H7 (cell line): ENCODE measurements around the gene PIK3CB. TPM values are rescaled to one million over a fixed set of nuclear protein-coding genes. Genes with fewer than 3 reads are reported as not detected.
"Not testable (repeated sequence)": the region's sequence is repeated elsewhere in the genome, so short reads cannot be mapped to it uniquely, and the experiment has no call there.

Source experiments
- DNase-seq: peaks from one replicate; pipeline ENCODE4 v3.0.0; 2012
- H3K27me3 ChIP-seq: 2 replicates; pipeline ENCODE4 v1.6.0; 2011; ENCODE audit warnings: mild to moderate bottlenecking, low read length; ENCODE audit not compliant: control insufficient read depth, insufficient read depth
- H3K36me3 ChIP-seq: replicated peaks from 2 replicates; pipeline ENCODE4 v1.5.1; 2011; ENCODE audit warnings: low read length; ENCODE audit not compliant: control insufficient read depth, insufficient read depth
- H3K4me3 ChIP-seq: 2 replicates; pipeline ENCODE4 v1.5.1; 2011; ENCODE audit warnings: low read depth, mild to moderate bottlenecking, control low read depth, low read length, moderate library complexity; ENCODE audit not compliant: insufficient read depth
- total RNA-seq: library from RNA; depleted of rRNA; stranded (reverse); fragments of >200 nt; shearing (Covaris generic); gene quantifications from 2 replicates; pipeline ENCODE4 v1.2.3, GENCODE V29; 2014; rRNA removed

PIK3CB gene
- total RNA-seq, 1 experiment from 2014 or later = 19.0 TPM

GRCh38 chr3:138642226-138642926 is 192.4 kb downstream of the PIK3CB start:
- no peaks in the 10 kb centered on the region for H3K36me3 ChIP-seq
- no peaks in the 10 kb centered on the region for H3K27me3 ChIP-seq
- no peak for DNase-seq
- no peak overlapping the region for H3K4me3 ChIP-seq

- no peaks in the 10 kb centered on the region for H3K36me3 ChIP-seq
- no peak for DNase-seq
- H3K4me3 ChIP-seq = no peak overlapping the region
- no peaks in the 10 kb centered on the region for H3K27me3 ChIP-seq
Measured at GRCh38 chr3:138640537-138640936, 194.2 kb downstream of the PIK3CB start.

- no peaks in the 10 kb centered on the region for H3K36me3 ChIP-seq
- H3K27me3 ChIP-seq = no peaks in the 10 kb centered on the region
- DNase-seq = no peak
- no peak overlapping the region for H3K4me3 ChIP-seq
Measured at GRCh38 chr3:138638641-138639040, 196.1 kb downstream of the PIK3CB start.

- H3K27me3 ChIP-seq = no peaks in the 10 kb centered on the region
- H3K4me3 ChIP-seq = no peak overlapping the region
- no peak for DNase-seq
- no peaks in the 10 kb centered on the region for H3K36me3 ChIP-seq
Measured at GRCh38 chr3:138629526-138629925, 205.2 kb downstream of the PIK3CB start.

- no peak for DNase-seq
- Histone ChIP-seq H3K36me3 (no peaks in the 10 kb centered on the region), H3K4me3 (no peak overlapping the region), H3K27me3 (no peaks in the 10 kb centered on the region)
Measured at GRCh38 chr3:138625707-138626365, 208.9 kb downstream of the PIK3CB start.

- Histone ChIP-seq H3K4me3 (no peak overlapping the region), H3K27me3 (no peaks in the 10 kb centered on the region), H3K36me3 (no peaks in the 10 kb centered on the region)
- no peak for DNase-seq
Measured at GRCh38 chr3:138624518-138624917, 210.2 kb downstream of the PIK3CB start.

GRCh38 chr3:138620431-138620830 is 214.3 kb downstream of the PIK3CB start:
- H3K4me3 ChIP-seq = no peak overlapping the region
- no peaks in the 10 kb centered on the region for H3K36me3 ChIP-seq
- H3K27me3 ChIP-seq = no peaks in the 10 kb centered on the region
- DNase-seq = no peak

GRCh38 chr3:138615462-138615861 is 219.3 kb downstream of the PIK3CB start:
- Histone ChIP-seq H3K4me3 (no peak overlapping the region), H3K36me3 (no peaks in the 10 kb centered on the region)
- no peak for DNase-seq

GRCh38 chr3:138609898-138610266 is 224.8 kb downstream of the PIK3CB start:
- Histone ChIP-seq H3K27me3 (peaks cover 5% of the 10 kb centered on the region), H3K36me3 (no peaks in the 10 kb centered on the region), H3K4me3 (no peak overlapping the region; the same call in 1 of the 2 replicates)
- peak; percentile 26 for DNase-seq

More at GRCh38 chr3:138615462-138615861, 219.3 kb downstream of the PIK3CB start:
- no peaks in the 10 kb centered on the region for H3K27me3 ChIP-seq

GRCh38 chr3:138608322-138609135 is 226.2 kb downstream of the PIK3CB start, which contains the start of gene FAIM:
TSS of gene FAIM (plus strand) at chr3:138608771. CDS start at chr3:138619727, 10,956 bp downstream.
- Histone ChIP-seq H3K36me3 (no peaks in the 10 kb centered on the region), H3K4me3 (peak within 1 kb of the TSS; percentile 78), H3K27me3 (peaks cover 5% of the 10 kb centered on the region)
- peak; percentile 79 for DNase-seq

- H3K36me3 ChIP-seq, H3K27me3 ChIP-seq, H3K4me3 ChIP-seq, DNase-seq: not testable (repeated sequence)
Measured at GRCh38 chr3:138604106-138604595, 230.6 kb downstream of the PIK3CB start.

Other genes starting within 250 kb of the PIK3CB start
- 19.6 and 37.8 TPM in 2 replicates for gene CEP70, start 240.7 kb downstream of the PIK3CB start, total RNA-seq
- 6.2 and 7.7 TPM in 2 replicates for gene FAIM, start 226.2 kb downstream of the PIK3CB start, total RNA-seq
- gene FOXL2, start 112.2 kb upstream of the PIK3CB start, total RNA-seq = 1.6 and 2.2 TPM in 2 replicates
- gene FOXL2NB, start 112.3 kb upstream of the PIK3CB start, total RNA-seq = 3.9 and 5.5 TPM in 2 replicates
- gene PRR23A, start 171.3 kb upstream of the PIK3CB start, total RNA-seq = not detected in 2 replicates
- gene PRR23B, start 186.0 kb upstream of the PIK3CB start, total RNA-seq = not detected in 2 replicates
- gene PRR23C, start 210.0 kb upstream of the PIK3CB start, total RNA-seq = not detected in 2 replicates